Measurements from ENCODE around the gene ZFAND3. TPM values are rescaled to one million over a fixed set of nuclear protein-coding genes. Genes with fewer than 3 reads are reported as not detected.

ZFAND3 gene
- total RNA-seq, 1 donor from 2014 or later = 81.8 TPM

- no peak overlapping the region for H3K4me3 ChIP-seq
- H3K27me3 ChIP-seq (ENCODE audit: low read depth) = no peaks in the 10 kb centered on the region
- no peak for DNase-seq
- no peaks in the 10 kb centered on the region for H3K9me3 ChIP-seq (replicated peaks)
- H3K4me1 ChIP-seq = peaks cover 30% of the 10 kb centered on the region
- no peaks in the 10 kb centered on the region for H3K36me3 ChIP-seq
- intact Hi-C loops (cut with micrococcal nuclease) = no loop called here
- TF ChIP-seq CTCF (IDR thresholded peaks at IDR 0.05; ENCODE audit: borderline replicate concordance) = no peak
- H3K27ac ChIP-seq (replicated peaks) = no peak overlapping the region
Observed at GRCh38 chr6:38091613-38092012, 272.1 kb downstream of the ZFAND3 start.

GRCh38 chr6:38092465-38092864 is 272.9 kb downstream of the ZFAND3 start:
- Histone ChIP-seq H3K27me3 (ENCODE audit: low read depth) (no peaks in the 10 kb centered on the region), H3K9me3 (replicated peaks) (no peaks in the 10 kb centered on the region), H3K27ac (replicated peaks) (no peak overlapping the region), H3K4me1 (peaks cover 30% of the 10 kb centered on the region), H3K4me3 (no peak overlapping the region), H3K36me3 (no peaks in the 10 kb centered on the region)
- DNase-seq = no peak
- intact Hi-C loops (cut with micrococcal nuclease) = no loop called here
- no peak for TF ChIP-seq CTCF (IDR thresholded peaks at IDR 0.05; ENCODE audit: borderline replicate concordance)

DNA sequence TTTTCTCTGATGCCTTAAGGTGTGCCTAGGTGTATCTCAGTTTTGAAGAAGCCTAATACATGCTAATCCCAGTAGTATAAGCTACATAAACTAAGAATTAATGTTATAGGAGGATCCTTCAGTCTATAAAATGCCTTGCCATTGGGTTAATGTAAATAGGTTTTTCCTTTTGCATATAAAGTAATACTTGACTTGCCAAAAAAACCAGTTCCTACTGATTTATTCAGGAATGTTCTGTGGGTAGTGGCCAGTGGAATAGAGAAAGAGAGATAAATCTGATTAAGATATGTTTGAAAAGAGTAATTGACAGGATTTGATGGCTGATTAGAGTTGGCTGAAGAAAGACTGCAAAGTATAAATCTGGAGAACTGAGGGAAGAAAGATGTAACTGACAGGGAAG is 273.4 kb downstream of the ZFAND3 start:
- H3K4me3 ChIP-seq = no peak overlapping the region
- H3K4me1 ChIP-seq = peaks cover 30% of the 10 kb centered on the region
- H3K9me3 ChIP-seq (replicated peaks) = no peaks in the 10 kb centered on the region
- DNase-seq = no peak
- no peak for TF ChIP-seq CTCF (IDR thresholded peaks at IDR 0.05; ENCODE audit: borderline replicate concordance)
- H3K27me3 ChIP-seq (ENCODE audit: low read depth) = no peaks in the 10 kb centered on the region
- H3K36me3 ChIP-seq = no peaks in the 10 kb centered on the region
- intact Hi-C loops (cut with micrococcal nuclease) = no loop called here
- no peak overlapping the region for H3K27ac ChIP-seq (replicated peaks)

GRCh38 chr6:38095054-38095453 is 275.5 kb downstream of the ZFAND3 start:
- Histone ChIP-seq H3K27me3 (ENCODE audit: low read depth) (no peaks in the 10 kb centered on the region), H3K27ac (replicated peaks) (no peak overlapping the region), H3K4me3 (no peak overlapping the region), H3K9me3 (replicated peaks) (no peaks in the 10 kb centered on the region), H3K4me1 (peaks cover 30% of the 10 kb centered on the region), H3K36me3 (no peaks in the 10 kb centered on the region)
- DNase-seq = no peak
- no peak for TF ChIP-seq CTCF (IDR thresholded peaks at IDR 0.05; ENCODE audit: borderline replicate concordance)
- intact Hi-C loops (cut with micrococcal nuclease) = no loop called here

DNA sequence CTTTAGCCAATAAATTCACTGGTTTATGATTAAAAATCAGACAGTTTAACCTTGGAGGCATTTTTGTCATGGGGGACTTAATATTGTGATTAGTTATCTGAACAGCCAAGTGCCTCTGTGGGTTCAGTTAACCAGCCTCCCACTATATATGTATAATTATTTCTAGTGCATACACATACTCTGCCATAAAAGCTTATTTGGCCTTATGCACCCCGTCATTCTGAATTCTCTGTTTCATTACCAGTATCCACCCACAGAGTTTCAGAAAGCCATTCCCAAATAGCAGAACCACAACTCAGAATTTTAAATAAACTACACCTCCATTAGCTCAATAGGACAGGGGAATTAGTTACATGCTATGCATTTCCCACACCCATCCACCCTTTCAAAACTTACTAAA is 279.7 kb downstream of the ZFAND3 start:
- no peak for TF ChIP-seq CTCF (IDR thresholded peaks at IDR 0.05; ENCODE audit: borderline replicate concordance)
- DNase-seq = no peak
- no peak overlapping the region for H3K4me3 ChIP-seq
- peaks cover 6% of the 10 kb centered on the region for H3K4me1 ChIP-seq
- intact Hi-C loops (cut with micrococcal nuclease) = no loop called here
- no peaks in the 10 kb centered on the region for H3K9me3 ChIP-seq (replicated peaks)
- H3K27me3 ChIP-seq (ENCODE audit: low read depth) = no peaks in the 10 kb centered on the region
- no peak overlapping the region for H3K27ac ChIP-seq (replicated peaks)
- no peaks in the 10 kb centered on the region for H3K36me3 ChIP-seq

- no peaks in the 10 kb centered on the region for H3K27me3 ChIP-seq (ENCODE audit: low read depth)
- no peak overlapping the region for H3K27ac ChIP-seq (replicated peaks)
- H3K4me3 ChIP-seq = no peak overlapping the region
- intact Hi-C loops (cut with micrococcal nuclease) = no loop called here
- no peaks in the 10 kb centered on the region for H3K9me3 ChIP-seq (replicated peaks)
- no peaks in the 10 kb centered on the region for H3K36me3 ChIP-seq
- no peak for TF ChIP-seq CTCF (IDR thresholded peaks at IDR 0.05; ENCODE audit: borderline replicate concordance)
- H3K4me1 ChIP-seq = peaks cover 6% of the 10 kb centered on the region
- DNase-seq = no peak
Observed at GRCh38 chr6:38100380-38100779, 280.9 kb downstream of the ZFAND3 start.
